PC-3 (cell line): ENCODE results near the gene ASB7. TPM values are rescaled to one million over a fixed set of nuclear protein-coding genes. Genes with fewer than 3 reads are reported as not detected.
"Not testable (repeated sequence)": the region's sequence is repeated elsewhere in the genome, so short reads cannot be mapped to it uniquely, and the experiment has no call there.

Experiments
- ATAC-seq: fragments of 200-7000 bp; cut with Tn5 transposase; 2 replicates; pipeline ENCODE4 v1.9.1; 2020; ENCODE audit warnings: mild to moderate bottlenecking, moderate library complexity
- BruUV-seq: library from RNA; stranded (reverse); fragments of 400-500 nt; replicated peaks from 2 replicates; lab custom pipeline; 2021; lab: Mats Ljungman, UMichigan
- CTCF ChIA-PET: fragments of 300-600 bp; sonication (Branson Sonifier 250); formaldehyde crosslinking; loops from one replicate; lab custom pipeline; 2022; ENCODE audit warnings: antibody characterized with exemption; lab: Charles Lee
- POLR2A ChIA-PET: fragments of 300-600 bp; sonication (Branson Sonifier 250); formaldehyde crosslinking; loops from one replicate; lab custom pipeline; 2022; ENCODE audit warnings: antibody characterized with exemption; ENCODE audit not compliant: unreplicated experiment; lab: Charles Lee
- DNase-seq: peaks from one replicate; pipeline ENCODE4 v3.0.0-alpha.2; 2015
- H2AFZ ChIP-seq: fragments of 300-600 bp; sonication (generic); 2 replicates; pipeline ENCODE4 v1.6.0; 2016; ENCODE audit warnings: antibody characterized with exemption, low read length
- H3F3A ChIP-seq: fragments of 300-600 bp; sonication (generic); one replicate; pipeline ENCODE4 v1.6.0; 2017; ENCODE audit warnings: antibody characterized with exemption, low read length, control low read depth, mild to moderate bottlenecking; ENCODE audit not compliant: unreplicated experiment
- H3K27ac ChIP-seq: fragments of 300-600 bp; sonication (generic); 2 replicates; pipeline ENCODE4 v1.5.1; 2016; ENCODE audit warnings: mild to moderate bottlenecking, low read length
- H3K27me3 ChIP-seq: fragments of 300-600 bp; sonication (generic); 2 replicates; pipeline ENCODE4 v1.6.1; 2016; ENCODE audit warnings: low read length, mixed read lengths
- H3K36me3 ChIP-seq: fragments of 300-600 bp; sonication (generic); 2 replicates; pipeline ENCODE4 v1.6.1; 2016; ENCODE audit warnings: low read depth, mixed run types, low read length, mixed read lengths
- H3K4me1 ChIP-seq: fragments of 300-600 bp; sonication (generic); 2 replicates; pipeline ENCODE4 v1.5.1; 2016; ENCODE audit warnings: low read length; ENCODE audit not compliant: insufficient read depth
- H3K4me2 ChIP-seq: fragments of 300-600 bp; sonication (generic); 2 replicates; pipeline ENCODE4 v1.6.0; 2016; ENCODE audit warnings: low read length
- H3K4me3 ChIP-seq: fragments of 300-600 bp; sonication (generic); 2 replicates; pipeline ENCODE4 v1.5.1; 2016; ENCODE audit warnings: mild to moderate bottlenecking, low read length, mixed read lengths
- H3K79me2 ChIP-seq: fragments of 300-600 bp; sonication (generic); 2 replicates; pipeline ENCODE4 v1.6.1; 2017; ENCODE audit warnings: low read length, mixed read lengths
- H3K9ac ChIP-seq: fragments of 300-600 bp; sonication (generic); 2 replicates; pipeline ENCODE4 v1.6.0; 2016; ENCODE audit warnings: mild to moderate bottlenecking, low read length
- H3K9me2 ChIP-seq: fragments of 300-600 bp; sonication (generic); replicated peaks from 2 replicates; pipeline ENCODE4 v1.6.1; 2016; ENCODE audit warnings: mixed run types, low read length, mixed read lengths
- H3K9me3 ChIP-seq: fragments of 300-600 bp; sonication (generic); 2 replicates; pipeline ENCODE4 v1.6.1; 2016; ENCODE audit warnings: low read length, mixed read lengths
- H4K20me1 ChIP-seq: fragments of 300-600 bp; sonication (generic); 2 replicates; pipeline ENCODE4 v1.6.1; 2016; ENCODE audit warnings: low read length, mixed read lengths
- EZH2 ChIP-seq: fragments of 300-600 bp; sonication (generic); IDR thresholded peaks from one replicate; pipeline ENCODE4 v1.6.1; 2017; ENCODE audit warnings: antibody characterized with exemption, mild to moderate bottlenecking, low read length; ENCODE audit not compliant: unreplicated experiment
- EZH2phosphoT487 ChIP-seq: fragments of 300-600 bp; sonication (generic); IDR thresholded peaks from 2 replicates; pipeline ENCODE4 v1.6.1; 2018; ENCODE audit warnings: mild to moderate bottlenecking, antibody characterized with exemption, low read length, borderline replicate concordance
- intact Hi-C: fragments of 100-400 bp; cut with micrococcal nuclease; formaldehyde crosslinking; loops from 2 replicates; pipeline ENCODE4 v1.9.0; 2023
- total RNA-seq: library from RNA; depleted of rRNA; stranded (reverse); fragments of >200 nt; gene quantifications from 2 replicates; pipeline ENCODE4 v1.2.3, GENCODE V29; 2014
- TF ChIP-seq, protein P1 (sequence below): fragments of 300-600 bp; sonication (generic); conservative IDR thresholded peaks from 2 replicates; pipeline ENCODE4 v1.5.1; 2017; ENCODE audit warnings: antibody characterized with exemption, low read depth, mild to moderate bottlenecking, low read length

ASB7 gene
- total RNA-seq, 1 experiment from 2014 or later: 7.8 TPM

DNA sequence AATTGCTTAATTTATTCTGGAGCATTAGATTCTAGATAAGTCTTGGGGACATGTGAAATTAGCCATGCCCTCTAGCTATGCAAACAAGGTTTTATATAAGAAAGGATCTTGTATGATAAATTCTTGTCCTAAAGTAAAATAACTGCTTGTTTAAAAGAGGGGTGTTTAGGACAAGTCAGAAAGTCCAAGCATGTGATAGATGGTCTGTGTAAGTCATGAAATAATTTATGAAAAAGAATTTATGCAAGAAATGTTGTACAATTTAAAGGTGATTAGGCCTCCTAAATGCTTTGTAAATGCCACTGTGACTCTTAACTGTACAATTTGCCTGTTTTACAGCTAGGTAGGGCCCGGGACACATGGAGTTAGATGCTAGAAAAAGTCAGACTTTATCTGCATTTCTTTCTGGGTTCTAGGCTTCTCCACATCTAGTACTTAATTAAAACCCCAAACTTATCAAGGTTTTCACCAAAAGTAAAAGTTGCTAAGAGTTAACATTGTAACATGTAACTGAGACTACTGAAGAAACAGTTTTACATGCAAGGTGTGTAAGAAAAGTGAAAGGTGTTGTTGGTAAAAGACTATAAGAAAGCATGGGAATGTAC is 13.6 kb upstream of the ASB7 start:
- no peaks in the 10 kb centered on the region for H3F3A ChIP-seq
- H3K79me2 ChIP-seq: peaks cover 27% of the 10 kb centered on the region
- H3K27me3 ChIP-seq: no peaks in the 10 kb centered on the region
- H3K4me1 ChIP-seq: no peaks in the 10 kb centered on the region
- no peak overlapping the region for H3K4me3 ChIP-seq
- ChIA-PET POLR2A (no interaction called here), CTCF (no interaction called here)
- peaks cover 30% of the 10 kb centered on the region for H3K9me3 ChIP-seq
- H3K4me2 ChIP-seq: no peak overlapping the region
- no peak for TF ChIP-seq EZH2phosphoT487
- TF ChIP-seq EZH2: no peak
- TF ChIP-seq, protein P1, sequence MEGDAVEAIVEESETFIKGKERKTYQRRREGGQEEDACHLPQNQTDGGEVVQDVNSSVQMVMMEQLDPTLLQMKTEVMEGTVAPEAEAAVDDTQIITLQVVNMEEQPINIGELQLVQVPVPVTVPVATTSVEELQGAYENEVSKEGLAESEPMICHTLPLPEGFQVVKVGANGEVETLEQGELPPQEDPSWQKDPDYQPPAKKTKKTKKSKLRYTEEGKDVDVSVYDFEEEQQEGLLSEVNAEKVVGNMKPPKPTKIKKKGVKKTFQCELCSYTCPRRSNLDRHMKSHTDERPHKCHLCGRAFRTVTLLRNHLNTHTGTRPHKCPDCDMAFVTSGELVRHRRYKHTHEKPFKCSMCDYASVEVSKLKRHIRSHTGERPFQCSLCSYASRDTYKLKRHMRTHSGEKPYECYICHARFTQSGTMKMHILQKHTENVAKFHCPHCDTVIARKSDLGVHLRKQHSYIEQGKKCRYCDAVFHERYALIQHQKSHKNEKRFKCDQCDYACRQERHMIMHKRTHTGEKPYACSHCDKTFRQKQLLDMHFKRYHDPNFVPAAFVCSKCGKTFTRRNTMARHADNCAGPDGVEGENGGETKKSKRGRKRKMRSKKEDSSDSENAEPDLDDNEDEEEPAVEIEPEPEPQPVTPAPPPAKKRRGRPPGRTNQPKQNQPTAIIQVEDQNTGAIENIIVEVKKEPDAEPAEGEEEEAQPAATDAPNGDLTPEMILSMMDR: no peak
- no peak overlapping the region for H2AFZ ChIP-seq
- ATAC-seq (no peak), DNase-seq (peak; percentile 50)
- no peaks in the 10 kb centered on the region for H3K9me2 ChIP-seq
- BruUV-seq: no TSS peak
- intact Hi-C loops: no loop called here
- no peaks in the 10 kb centered on the region for H4K20me1 ChIP-seq
- peaks cover 69% of the 10 kb centered on the region for H3K36me3 ChIP-seq
- no peak overlapping the region for H3K9ac ChIP-seq
- H3K27ac ChIP-seq: no peak overlapping the region

DNA sequence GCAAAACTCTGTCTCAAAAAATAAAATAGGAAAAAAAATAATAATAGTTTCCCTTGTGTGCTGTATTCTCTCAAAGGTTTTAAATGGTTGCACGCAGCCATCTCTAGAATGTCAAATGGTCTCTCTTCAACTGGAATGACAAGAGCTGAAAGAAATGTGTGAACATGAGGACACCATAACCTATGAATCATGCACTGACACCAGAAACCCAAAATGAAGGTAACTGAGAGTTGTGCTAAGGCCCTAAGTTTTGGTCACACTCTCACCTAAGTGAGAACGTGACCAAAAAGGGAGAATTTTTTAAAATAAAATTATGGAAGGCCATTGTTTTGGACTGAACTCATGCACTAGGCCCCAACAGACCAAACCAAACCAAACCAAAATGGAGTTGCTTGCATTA is 11.2 kb upstream of the ASB7 start:
- intact Hi-C loops, CTCF ChIA-PET, H3K9me2 ChIP-seq, H3F3A ChIP-seq, H3K27ac ChIP-seq, DNase-seq, H3K4me2 ChIP-seq, H4K20me1 ChIP-seq, H3K9ac ChIP-seq, ATAC-seq, BruUV-seq, H2AFZ ChIP-seq, H3K27me3 ChIP-seq, H3K4me1 ChIP-seq, POLR2A ChIA-PET, H3K4me3 ChIP-seq: not testable (repeated sequence)
- Histone ChIP-seq H3K9me3 (peaks cover 24% of the 10 kb centered on the region), H3K79me2 (peaks cover 51% of the 10 kb centered on the region), H3K36me3 (peaks cover 61% of the 10 kb centered on the region)

DNA sequence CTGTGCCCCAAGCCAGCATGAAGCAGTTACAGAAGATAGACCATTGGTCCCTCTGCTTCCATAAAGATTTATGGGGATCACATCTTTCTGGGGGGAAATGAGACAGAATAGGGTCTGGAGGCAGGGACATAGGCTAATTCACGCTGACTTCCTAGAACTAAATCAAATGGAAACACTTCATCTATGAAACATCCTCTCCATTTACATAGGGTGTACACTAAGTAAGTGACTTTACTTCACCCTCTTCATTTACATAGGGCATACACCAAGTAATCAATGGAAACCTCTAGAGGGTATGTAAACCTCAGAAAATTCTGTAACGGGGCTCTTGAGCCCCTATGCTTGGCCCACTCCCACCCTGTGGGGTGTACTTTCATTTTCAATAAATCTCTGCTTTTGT is 10.6 kb upstream of the ASB7 start:
- Histone ChIP-seq H2AFZ (no peak overlapping the region), H3K27ac (no peak overlapping the region), H3K9ac (no peak overlapping the region), H3K79me2 (peaks cover 56% of the 10 kb centered on the region), H3K9me3 (peaks cover 24% of the 10 kb centered on the region), H3K27me3 (no peaks in the 10 kb centered on the region), H3K9me2 (no peaks in the 10 kb centered on the region), H3K4me3 (no peak overlapping the region), H3K36me3 (peaks cover 59% of the 10 kb centered on the region), H3K4me2 (no peak overlapping the region), H3F3A (no peaks in the 10 kb centered on the region), H4K20me1 (no peaks in the 10 kb centered on the region), H3K4me1 (no peaks in the 10 kb centered on the region)
- ATAC-seq (no peak), DNase-seq (no peak)
- intact Hi-C loops: no loop called here
- BruUV-seq: no TSS peak
- CTCF ChIA-PET: no interaction called here
- TF ChIP-seq, protein P1: no peak
- TF ChIP-seq EZH2 (no peak), EZH2phosphoT487 (no peak)
- POLR2A ChIA-PET: no interaction called here
